GM12878 (cell line): ENCODE data around the gene HLX. TPM values are rescaled to one million over a fixed set of nuclear protein-coding genes. Genes with fewer than 3 reads are reported as not detected.

ENCODE experiments used
- ATAC-seq: fragments of 200-7000 bp; cut with Tn5 transposase; 3 replicates; pipeline ENCODE4 v1.9.1; 2020; ENCODE audit warnings: mild to moderate bottlenecking, moderate library complexity
- BruUV-seq: library from RNA; stranded (reverse); fragments of 400-500 nt; replicated peaks from 2 replicates; lab custom pipeline; 2021; lab: Mats Ljungman, UMichigan
- CTCF ChIA-PET: fragments of 300-600 bp; sonication (Branson Sonifier 250); formaldehyde crosslinking; extraction: SDS; loops from one replicate; lab custom pipeline; 2021; ENCODE audit warnings: inconsistent platforms; lab: Yijun Ruan, JAX
- POLR2A ChIA-PET: fragments of 350-600 bp; formaldehyde crosslinking; extraction: SDS; loops from one replicate; lab custom pipeline; 2021; ENCODE audit warnings: inconsistent platforms; lab: Charles Lee
- RAD21 ChIA-PET: fragments of 300-600 bp; sonication (Branson Sonifier 250); formaldehyde crosslinking; loops from one replicate; lab custom pipeline; 2023; ENCODE audit warnings: antibody characterized with exemption; ENCODE audit not compliant: unreplicated experiment; lab: Charles Lee
- SMC1A ChIA-PET: fragments of 300-600 bp; sonication (Branson Sonifier 250); formaldehyde crosslinking; loops from one replicate; lab custom pipeline; 2023; ENCODE audit not compliant: unreplicated experiment, uncharacterized antibody; lab: Charles Lee
- DNase-seq: peaks from one replicate; pipeline ENCODE4 v3.0.0-alpha.2; 2011; ENCODE audit warnings: low read depth, low spot score
- FAIRE-seq: peaks from 3 replicates; lab custom pipeline; 2011; peaks lifted over from hg19 to GRCh38; lab: Jason Lieb, UNC
- H2AFZ ChIP-seq: 2 replicates; pipeline ENCODE4 v1.6.0; 2011; ENCODE audit warnings: low read depth, low read length, control low read depth; ENCODE audit not compliant: control insufficient read depth
- H3K27ac ChIP-seq: 2 replicates; pipeline ENCODE4 v1.5.1; 2011; ENCODE audit warnings: control low read depth; ENCODE audit not compliant: control insufficient read depth, insufficient read depth
- H3K27me3 ChIP-seq, 2 experiments: replicated peaks in 1 of 2; 2 replicates each; pipeline versions ENCODE4 v1.6.0 to v1.6.1; 2011; ENCODE audit warnings: low read length in 1 of 2; ENCODE audit not compliant: control insufficient read depth in 2 of 2, insufficient read depth in 2 of 2
- H3K36me3 ChIP-seq, 2 experiments: 2 replicates each; pipeline ENCODE4 v1.5.1; 2011; ENCODE audit warnings: low read length in 1 of 2; ENCODE audit not compliant: control insufficient read depth in 2 of 2, insufficient read depth in 2 of 2
- H3K4me1 ChIP-seq: 2 replicates; pipeline ENCODE4 v1.6.1; 2011; ENCODE audit warnings: mild to moderate bottlenecking, low read length, moderate library complexity, mixed read lengths; ENCODE audit not compliant: control insufficient read depth, insufficient read depth
- H3K4me2 ChIP-seq: 2 replicates; pipeline ENCODE4 v1.6.0; 2011; ENCODE audit warnings: control low read depth; ENCODE audit not compliant: control insufficient read depth, insufficient read depth
- H3K4me3 ChIP-seq: fragments of 200-600 bp; sonication (generic); 2 replicates; pipeline ENCODE4 v1.5.1; 2016
- H3K79me2 ChIP-seq: 2 replicates; pipeline ENCODE4 v1.6.0; 2011; ENCODE audit warnings: low read length; ENCODE audit not compliant: control insufficient read depth, insufficient read depth
- H3K9ac ChIP-seq: 2 replicates; pipeline ENCODE4 v1.8.0; 2011; ENCODE audit warnings: low read length, control low read depth, mixed read lengths; ENCODE audit not compliant: control insufficient read depth, insufficient read depth
- H3K9me3 ChIP-seq: replicated peaks from 3 replicates; pipeline ENCODE4 v1.5.1; 2011; ENCODE audit warnings: mild to moderate bottlenecking, low read length; ENCODE audit not compliant: control insufficient read depth, insufficient read depth
- H4K20me1 ChIP-seq: 2 replicates; pipeline ENCODE4 v1.6.0; 2011; ENCODE audit not compliant: control insufficient read depth, insufficient read depth
- BRCA1 ChIP-seq: IDR thresholded peaks from 2 replicates; pipeline ENCODE4 v1.6.1; 2011; ENCODE audit warnings: low read depth, low read length, improper control_type of control experiment
- SPI1 ChIP-seq: IDR thresholded peaks from 2 replicates; pipeline ENCODE4 v1.6.1; 2011; ENCODE audit warnings: low read depth, mild to moderate bottlenecking, low read length, moderate library complexity, borderline replicate concordance; ENCODE audit not compliant: insufficient read depth
- WGBS: methylation state at CpG from one replicate; pipeline ENCODE4 v1.1.6; 2016; ENCODE audit warnings: low lambda C conversion rate; ENCODE audit not compliant: insufficient replicate concordance, insufficient coverage; ENCODE audit errors: missing lambda C conversion rate; 5-methylcytosine and 5-hydroxymethylcytosine counted together
- in situ Hi-C: fragments of 300-500 bp; cut with MboI; formaldehyde crosslinking; loops from 9 replicates; pipeline ENCODE4 v1.14.3; 2018; ENCODE audit warnings: mixed read lengths
- intact Hi-C: fragments of 100-400 bp; cut with micrococcal nuclease; formaldehyde crosslinking; loops from one replicate; pipeline ENCODE4 v1.14.2; 2022; ENCODE audit not compliant: unreplicated experiment
- polyA plus RNA-seq, 11 experiments: library from polyadenylated mRNA; depleted of rRNA in 4 of 11; unstranded in 6 of 11; stranded (reverse) in 5 of 11; fragments of >200 nt; fragmentation: Nextera tagmentation in 4 of 11; fragmentation: Illumina TruSeq in 1 of 11; extraction: Ambion mirVana in 4 of 11; extraction: Trizol in 1 of 11; gene quantifications; 1 replicate in 1 of 11; 2 replicates in 10 of 11; pipeline versions ENCODE4 v1.2.1 to v1.2.3, GENCODE V29; 2011 to 2016; ENCODE audit warnings: inconsistent platforms in 2 of 11, missing spikeins in 2 of 11, low read depth in 1 of 11
- total RNA-seq, 4 experiments: library from RNA; depleted of rRNA in 3 of 4; stranded (reverse); fragments of >200 nt in 3 of 4; fragmentation: Illumina TruSeq in 1 of 4; extraction: Trizol in 1 of 4; gene quantifications; 2 replicates each; pipeline versions ENCODE4 v1.2.1 to v1.2.3, GENCODE V29; 2013 to 2021
- TF ChIP-seq, protein P1 (sequence below): fragments of 450-650 bp; IDR thresholded peaks from 2 replicates; pipeline ENCODE4 v1.6.1; 2016; ENCODE audit warnings: mild to moderate bottlenecking, moderate library complexity, borderline replicate concordance

HLX gene
- total and polyA plus RNA-seq, 10 of the 15 experiments (the other 5 are each of a cell fraction or from before 2014, with no cell fraction given) = 0.11 to 2.3 (median 1.1) TPM

DNA sequence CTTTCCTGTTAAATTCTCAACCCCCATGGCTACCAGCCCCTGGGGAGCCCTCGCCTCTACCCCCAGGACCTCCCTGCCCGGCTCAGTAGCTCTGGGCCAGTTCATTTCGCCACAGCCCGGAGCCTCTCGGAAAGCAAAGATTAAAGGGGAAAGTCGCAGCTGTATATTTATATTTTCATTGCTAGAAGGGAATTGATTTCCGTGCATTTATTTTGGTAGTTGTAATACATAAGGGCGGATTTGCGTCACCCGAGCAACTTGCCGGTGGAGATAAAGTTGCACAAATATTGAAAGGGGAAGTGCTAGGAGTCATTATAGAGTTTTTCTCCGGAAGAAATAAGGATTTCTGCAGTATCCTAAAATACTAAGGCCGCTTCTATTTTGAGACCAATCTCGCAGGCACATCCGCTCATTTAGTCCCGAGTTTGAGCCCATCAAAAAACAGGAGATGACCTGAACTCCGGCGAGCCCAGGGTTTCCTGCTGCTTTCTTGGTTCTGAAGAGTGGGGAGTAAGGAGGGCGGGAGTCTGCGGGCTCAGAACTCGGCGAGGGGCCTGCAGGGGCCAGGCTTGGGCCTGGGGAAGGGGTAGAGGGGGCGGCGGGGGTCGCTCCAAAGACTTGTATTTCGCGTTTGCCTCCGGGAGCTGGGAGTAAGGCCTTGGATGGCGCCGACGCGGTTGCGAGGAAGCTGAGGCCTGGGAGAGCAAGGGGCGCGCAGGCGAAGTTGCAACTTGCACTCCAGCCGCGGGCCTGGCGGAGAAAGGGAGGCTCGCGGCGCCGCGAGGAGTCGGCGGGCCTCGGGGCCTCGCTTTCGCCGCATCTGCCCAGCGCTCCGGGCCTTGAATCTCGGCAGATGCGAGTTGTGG, 2.5 kb upstream of the HLX start:
- CTCF ChIA-PET = interaction anchor here (0.8 to 8.2 kb wide), 9 partner anchors 32 to 556 kb away, joined by 3 to 142 read pairs (median 13); no protein-coding TSS in a partner anchor
- H3K9me3 ChIP-seq = no peaks in the 10 kb centered on the region
- H3K9ac ChIP-seq = no peak overlapping the region
- in situ Hi-C loops = loop anchor here (5.0 kb wide), 1 partner anchor 561 kb away; no protein-coding TSS in a partner anchor
- POLR2A ChIA-PET = interaction anchor here (0.5 kb wide), 1 partner anchor 788 kb away, joined by 5 read pairs; no protein-coding TSS in a partner anchor
- TF ChIP-seq, protein P1, sequence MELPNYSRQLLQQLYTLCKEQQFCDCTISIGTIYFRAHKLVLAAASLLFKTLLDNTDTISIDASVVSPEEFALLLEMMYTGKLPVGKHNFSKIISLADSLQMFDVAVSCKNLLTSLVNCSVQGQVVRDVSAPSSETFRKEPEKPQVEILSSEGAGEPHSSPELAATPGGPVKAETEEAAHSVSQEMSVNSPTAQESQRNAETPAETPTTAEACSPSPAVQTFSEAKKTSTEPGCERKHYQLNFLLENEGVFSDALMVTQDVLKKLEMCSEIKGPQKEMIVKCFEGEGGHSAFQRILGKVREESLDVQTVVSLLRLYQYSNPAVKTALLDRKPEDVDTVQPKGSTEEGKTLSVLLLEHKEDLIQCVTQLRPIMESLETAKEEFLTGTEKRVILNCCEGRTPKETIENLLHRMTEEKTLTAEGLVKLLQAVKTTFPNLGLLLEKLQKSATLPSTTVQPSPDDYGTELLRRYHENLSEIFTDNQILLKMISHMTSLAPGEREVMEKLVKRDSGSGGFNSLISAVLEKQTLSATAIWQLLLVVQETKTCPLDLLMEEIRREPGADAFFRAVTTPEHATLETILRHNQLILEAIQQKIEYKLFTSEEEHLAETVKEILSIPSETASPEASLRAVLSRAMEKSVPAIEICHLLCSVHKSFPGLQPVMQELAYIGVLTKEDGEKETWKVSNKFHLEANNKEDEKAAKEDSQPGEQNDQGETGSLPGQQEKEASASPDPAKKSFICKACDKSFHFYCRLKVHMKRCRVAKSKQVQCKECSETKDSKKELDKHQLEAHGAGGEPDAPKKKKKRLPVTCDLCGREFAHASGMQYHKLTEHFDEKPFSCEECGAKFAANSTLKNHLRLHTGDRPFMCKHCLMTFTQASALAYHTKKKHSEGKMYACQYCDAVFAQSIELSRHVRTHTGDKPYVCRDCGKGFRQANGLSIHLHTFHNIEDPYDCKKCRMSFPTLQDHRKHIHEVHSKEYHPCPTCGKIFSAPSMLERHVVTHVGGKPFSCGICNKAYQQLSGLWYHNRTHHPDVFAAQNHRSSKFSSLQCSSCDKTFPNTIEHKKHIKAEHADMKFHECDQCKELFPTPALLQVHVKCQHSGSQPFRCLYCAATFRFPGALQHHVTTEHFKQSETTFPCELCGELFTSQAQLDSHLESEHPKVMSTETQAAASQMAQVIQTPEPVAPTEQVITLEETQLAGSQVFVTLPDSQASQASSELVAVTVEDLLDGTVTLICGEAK = peak; percentile 62; the same call in 1 of the 2 replicates
- TF ChIP-seq SPI1 = peak; percentile 70; the same call in 1 of the 2 replicates
- no peak for TF ChIP-seq BRCA1
- TF ChIP-seq, all 136 proteins: peak for 2
- Histone ChIP-seq H3K4me1 (peaks cover 15% of the 10 kb centered on the region), H2AFZ (no peak overlapping the region), H3K36me3 (no peaks in the 10 kb centered on the region), H3K4me2 (peak overlapping the region; percentile 41; the same call in 1 of the 2 replicates), H3K27me3 (peaks cover 0 to 13% of the 10 kb centered on the region in 2 experiments; a peak in 2 of 4 replicates), H3K27ac (no peak overlapping the region), H3K4me3 (no peak overlapping the region; the same call in 1 of the 2 replicates), H3K79me2 (no peaks in the 10 kb centered on the region), H4K20me1 (no peaks in the 10 kb centered on the region)
- ATAC-seq (no peak), DNase-seq (no peak), FAIRE-seq (no peak)
- SMC1A ChIA-PET = interaction anchor here (0.7 to 8.1 kb wide), 10 partner anchors 170 to 559 kb away, joined by 3 to 94 read pairs (median 5); no protein-coding TSS in a partner anchor
- BruUV-seq = no TSS peak
- intact Hi-C loops = loop anchor here (10.0 kb wide), 1 partner anchor 1288 kb away; no protein-coding TSS in a partner anchor
- RAD21 ChIA-PET = interaction anchor here (0.8 to 3.1 kb wide), 8 partner anchors 31 to 558 kb away, joined by 3 to 44 read pairs (median 14); no protein-coding TSS in a partner anchor
- 29% methylated on average over 51 of the region's 54 CpGs for WGBS
